ENCODE measurements around the gene NAA11.

NAA11 gene

GRCh38 chr4:79315891-79316290 is 10.0 kb downstream of the NAA11 start:
- no peak for TF ChIP-seq CTCF (IDR thresholded peaks at IDR 0.05)

GRCh38 chr4:79311279-79311678 is 14.6 kb downstream of the NAA11 start:
- no peak for DNase-seq (ENCODE audit: low spot score)
- Histone ChIP-seq H3K27ac (no peak overlapping the region), H3K4me3 (no peak overlapping the region)
- TF ChIP-seq CTCF (IDR thresholded peaks at IDR 0.05): no peak

More at GRCh38 chr4:79315891-79316290, 10.0 kb downstream of the NAA11 start:
- no peak overlapping the region for H3K27ac ChIP-seq
- H3K4me3 ChIP-seq: no peak overlapping the region
- DNase-seq (ENCODE audit: low spot score): no peak

GRCh38 chr4:79308971-79309370 is 16.9 kb downstream of the NAA11 start:
- no peak overlapping the region for H3K27ac ChIP-seq
- no peak overlapping the region for H3K4me3 ChIP-seq
- no peak for TF ChIP-seq CTCF (IDR thresholded peaks at IDR 0.05)
- DNase-seq (ENCODE audit: low spot score): no peak

- DNase-seq (ENCODE audit: low spot score): no peak
- no peak overlapping the region for H3K4me3 ChIP-seq
- no peak overlapping the region for H3K27ac ChIP-seq
- TF ChIP-seq CTCF (IDR thresholded peaks at IDR 0.05): no peak
Observed at GRCh38 chr4:79308137-79308536, 17.7 kb downstream of the NAA11 start.

GRCh38 chr4:79306795-79307194 is 19.1 kb downstream of the NAA11 start:
- Histone ChIP-seq H3K27ac (no peak overlapping the region), H3K4me3 (no peak overlapping the region)
- DNase-seq (ENCODE audit: low spot score): no peak
- no peak for TF ChIP-seq CTCF (IDR thresholded peaks at IDR 0.05)

GRCh38 chr4:79300280-79300679 is 25.6 kb downstream of the NAA11 start:
- Histone ChIP-seq H3K27ac (no peak overlapping the region), H3K4me3 (no peak overlapping the region)
- no peak for TF ChIP-seq CTCF (IDR thresholded peaks at IDR 0.05)
- no peak for DNase-seq (ENCODE audit: low spot score)

GRCh38 chr4:79298484-79298883 is 27.4 kb downstream of the NAA11 start:
- Histone ChIP-seq H3K27ac (no peak overlapping the region), H3K4me3 (no peak overlapping the region)
- DNase-seq (ENCODE audit: low spot score): no peak
- TF ChIP-seq CTCF (IDR thresholded peaks at IDR 0.05): no peak
